HG03439 (cell line): ENCODE results near the gene SLTM.
"Not testable (repeated sequence)": the region's sequence is repeated elsewhere in the genome, so short reads cannot be mapped to it uniquely, and the experiment has no call there.

Source experiments
- ATAC-seq: cut with Tn5 transposase; IDR thresholded peaks from one replicate; pipeline ENCODE4 v1.9.1; 2021; ENCODE audit warnings: mild to moderate bottlenecking, moderate library complexity; ENCODE audit not compliant: unreplicated experiment

The SLTM gene

GRCh38 chr15:58929891-58930416 is 3.5 kb downstream of the SLTM start:
- no peak for ATAC-seq

- ATAC-seq, result no peak
Measured at GRCh38 chr15:58926823-58927222, 6.7 kb downstream of the SLTM start.

- no peak for ATAC-seq
Measured at GRCh38 chr15:58924327-58924726, 9.2 kb downstream of the SLTM start.

GRCh38 chr15:58923696-58924300 is 9.7 kb downstream of the SLTM start:
- ATAC-seq, result no peak

GRCh38 chr15:58923284-58923683 is 10.2 kb downstream of the SLTM start:
- ATAC-seq, result no peak

GRCh38 chr15:58921267-58921790 is 12.2 kb downstream of the SLTM start:
- no peak for ATAC-seq

- not testable (repeated sequence) for ATAC-seq
Measured at GRCh38 chr15:58920447-58920846, 13.0 kb downstream of the SLTM start.

- ATAC-seq, result no peak
Measured at GRCh38 chr15:58919232-58919631, 14.2 kb downstream of the SLTM start.

- ATAC-seq, result no peak
Measured at GRCh38 chr15:58918239-58918638, 15.2 kb downstream of the SLTM start.

GRCh38 chr15:58917613-58918129 is 15.8 kb downstream of the SLTM start:
- not testable (repeated sequence) for ATAC-seq

- ATAC-seq, result no peak
Measured at GRCh38 chr15:58916962-58917361, 16.5 kb downstream of the SLTM start.

GRCh38 chr15:58910456-58910855 is 23.0 kb downstream of the SLTM start:
- ATAC-seq, result no peak

GRCh38 chr15:58909616-58910015 is 23.9 kb downstream of the SLTM start:
- no peak for ATAC-seq

- no peak for ATAC-seq
Measured at GRCh38 chr15:58908550-58909309, 24.7 kb downstream of the SLTM start.

- no peak for ATAC-seq
Measured at GRCh38 chr15:58900631-58901030, 32.8 kb downstream of the SLTM start.

- no peak for ATAC-seq
Measured at GRCh38 chr15:58898150-58898680, 35.3 kb downstream of the SLTM start.

GRCh38 chr15:58889363-58889762 is 44.1 kb downstream of the SLTM start:
- ATAC-seq, result no peak

GRCh38 chr15:58886921-58887320 is 46.6 kb downstream of the SLTM start:
- no peak for ATAC-seq

- not testable (repeated sequence) for ATAC-seq
Measured at GRCh38 chr15:58883926-58884325, 49.6 kb downstream of the SLTM start.

GRCh38 chr15:58882243-58882642 is 51.2 kb downstream of the SLTM start:
- no peak for ATAC-seq

- ATAC-seq, result no peak
Measured at GRCh38 chr15:58880320-58880719, 53.2 kb downstream of the SLTM start.
